GM18526 (cell line): ENCODE results near the gene PVALEF.

Experiments
- POLR2A ChIP-seq: IDR thresholded peaks from 3 replicates; pipeline ENCODE4 v1.6.1; 2011; ENCODE audit not compliant: insufficient read length; ENCODE audit errors: extremely low read depth

Gene PVALEF

DNA sequence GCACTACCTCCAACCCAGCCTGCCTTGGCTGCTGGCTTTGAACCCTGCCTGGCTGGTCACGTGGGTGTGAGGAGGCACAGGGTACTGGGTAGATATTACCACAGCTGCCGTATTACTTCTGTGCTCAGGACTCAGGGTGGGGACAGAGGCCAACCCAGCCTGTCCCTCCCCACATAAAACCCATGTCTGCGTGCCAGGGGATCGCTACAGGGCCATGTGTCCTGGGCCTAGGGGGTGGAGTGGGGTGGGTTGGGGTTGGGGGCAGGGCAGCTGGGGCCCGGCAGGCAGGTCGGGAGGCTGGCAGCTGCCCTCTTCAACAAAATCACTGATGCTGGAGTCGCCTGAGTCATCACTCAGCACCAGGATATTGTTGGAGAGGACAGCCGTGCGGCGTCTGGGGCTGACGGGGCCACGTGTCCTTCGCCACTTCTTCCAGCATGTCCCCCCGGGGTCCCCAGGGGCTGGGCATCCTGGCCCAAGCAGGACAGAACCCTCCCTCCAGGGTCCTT is 39.7 kb upstream of the PVALEF start:
- TF ChIP-seq POLR2A = no peak

DNA sequence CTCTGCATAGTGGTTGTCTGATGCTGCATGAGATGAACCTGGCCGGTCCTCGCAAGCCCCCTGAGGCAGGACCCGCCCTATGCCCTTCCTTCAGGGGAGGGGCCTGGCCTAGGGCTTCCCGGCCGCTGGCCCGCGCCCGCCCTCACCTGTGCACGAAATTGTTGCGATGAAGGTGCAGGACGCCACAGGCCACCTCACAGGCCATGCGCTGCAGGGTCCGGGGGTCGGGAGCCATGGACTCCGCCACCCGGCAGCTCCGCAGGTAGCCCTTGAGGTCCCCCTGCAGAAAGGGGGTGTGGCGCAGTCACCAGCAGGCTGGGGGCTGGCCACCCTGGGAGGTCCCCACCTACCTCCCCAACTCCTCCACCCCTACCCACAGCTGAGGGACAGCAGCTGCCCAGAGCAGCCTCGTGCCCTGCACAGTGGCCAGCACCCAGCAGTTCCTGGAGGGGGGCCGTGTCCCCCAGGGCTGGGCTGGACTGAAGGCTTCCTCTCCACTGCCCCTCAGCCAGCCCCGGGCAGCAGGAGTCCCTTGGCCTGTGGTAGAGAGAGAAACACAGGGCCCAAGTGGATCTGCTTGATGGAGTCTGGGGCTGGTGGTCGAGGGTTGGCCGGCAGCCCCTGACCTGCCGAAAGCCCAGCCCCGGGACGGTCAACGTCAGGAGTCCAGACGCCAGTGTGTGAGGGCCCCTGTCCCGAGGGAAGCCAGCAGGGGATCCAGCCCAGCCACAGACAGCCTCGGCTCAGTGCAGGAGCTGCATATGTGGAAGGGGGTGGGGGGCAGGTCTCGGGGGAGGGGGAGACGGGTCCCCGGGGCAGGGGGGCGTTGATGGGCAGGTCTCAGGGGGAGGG is 38.8 kb upstream of the PVALEF start:
- TF ChIP-seq POLR2A = no peak

DNA sequence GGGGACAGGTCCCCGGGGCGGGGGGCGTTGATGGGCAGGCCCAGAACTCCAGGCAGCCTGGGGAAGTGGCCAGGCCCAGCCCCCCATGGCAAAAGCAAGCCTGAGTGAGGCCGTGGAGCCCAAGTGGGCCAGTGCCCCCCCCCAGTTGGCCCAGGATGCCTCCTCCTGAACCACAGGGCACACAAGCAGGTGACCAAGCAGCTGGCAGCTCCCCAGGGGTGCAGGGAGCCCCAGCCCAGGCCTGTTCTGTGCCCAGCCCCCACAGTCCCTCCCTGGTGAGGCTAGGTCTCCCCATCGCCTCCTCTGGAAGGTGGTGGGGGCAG is 38.2 kb upstream of the PVALEF start:
- TF ChIP-seq POLR2A = no peak

DNA sequence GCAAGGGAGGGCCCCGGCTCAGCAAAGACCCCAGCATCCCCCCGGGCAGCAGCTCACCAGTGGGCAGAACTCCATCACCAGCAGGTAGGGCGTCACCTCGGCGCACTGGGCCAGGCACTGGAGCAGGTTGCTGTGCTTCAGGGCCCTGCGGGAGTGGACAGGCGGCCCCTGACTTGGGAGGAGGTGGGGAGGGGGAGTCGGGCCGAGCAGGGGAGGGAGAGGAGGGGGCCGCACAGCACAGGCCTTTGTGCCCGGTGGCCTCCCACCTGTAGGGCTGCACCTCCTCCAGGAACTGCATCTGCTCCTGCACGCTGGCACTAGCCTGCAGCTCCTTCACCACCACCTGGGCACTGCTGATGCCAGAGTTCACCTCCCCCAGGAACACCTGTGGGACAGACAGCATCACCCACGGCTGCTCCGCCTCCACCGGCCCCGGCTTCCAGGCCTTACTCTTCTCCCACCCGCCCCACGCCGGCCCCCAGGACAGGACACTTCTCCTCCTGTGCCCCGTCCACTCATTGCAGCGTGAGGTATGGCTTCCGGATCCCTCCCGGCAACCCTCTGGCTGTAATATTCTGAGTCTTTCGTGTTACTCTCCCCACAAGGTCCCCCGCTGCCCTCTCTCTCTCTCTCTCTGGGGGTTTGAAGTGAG is 37.7 kb upstream of the PVALEF start:
- TF ChIP-seq POLR2A = no peak

DNA sequence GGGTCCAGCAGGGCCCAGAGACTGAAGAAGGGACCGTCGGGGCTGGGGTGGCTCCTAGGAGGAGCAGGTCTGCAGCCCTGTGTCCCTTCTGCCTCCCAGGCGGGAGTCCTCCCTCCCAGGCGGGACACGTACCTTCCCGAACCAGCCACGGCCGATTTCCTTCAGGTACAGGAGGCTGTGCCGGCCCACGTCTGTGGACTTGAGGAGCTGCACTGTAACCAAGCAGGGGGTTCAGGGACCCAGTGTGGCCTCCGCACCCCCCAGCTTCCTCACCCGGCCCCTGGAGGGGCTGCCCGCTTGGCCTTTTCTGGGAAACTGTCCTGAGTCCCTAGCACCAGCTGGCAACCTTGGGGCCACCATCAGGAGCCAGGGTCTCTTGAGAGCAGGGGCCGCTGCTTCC is 37.0 kb upstream of the PVALEF start:
- TF ChIP-seq POLR2A = no peak

DNA sequence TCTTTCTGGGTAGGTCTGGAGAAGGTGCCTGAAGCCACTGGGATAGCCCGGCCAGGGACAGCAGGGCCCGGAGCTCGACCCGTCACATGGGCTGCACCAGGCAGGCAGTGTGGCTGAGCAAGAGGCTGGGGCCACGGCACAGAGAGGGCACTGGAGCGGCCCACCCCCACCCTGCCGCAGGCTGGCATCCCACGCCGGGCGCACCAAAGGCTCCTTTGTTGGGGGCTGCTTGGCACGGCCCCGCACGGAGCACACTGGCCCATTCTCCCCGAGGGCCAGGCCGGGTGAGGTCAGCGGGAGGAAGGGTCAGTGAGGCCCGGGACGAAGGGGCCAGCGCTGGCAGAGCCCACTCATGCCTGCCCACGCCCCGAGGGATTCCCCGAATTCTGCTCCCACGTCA is 36.5 kb upstream of the PVALEF start:
- TF ChIP-seq POLR2A = no peak

DNA sequence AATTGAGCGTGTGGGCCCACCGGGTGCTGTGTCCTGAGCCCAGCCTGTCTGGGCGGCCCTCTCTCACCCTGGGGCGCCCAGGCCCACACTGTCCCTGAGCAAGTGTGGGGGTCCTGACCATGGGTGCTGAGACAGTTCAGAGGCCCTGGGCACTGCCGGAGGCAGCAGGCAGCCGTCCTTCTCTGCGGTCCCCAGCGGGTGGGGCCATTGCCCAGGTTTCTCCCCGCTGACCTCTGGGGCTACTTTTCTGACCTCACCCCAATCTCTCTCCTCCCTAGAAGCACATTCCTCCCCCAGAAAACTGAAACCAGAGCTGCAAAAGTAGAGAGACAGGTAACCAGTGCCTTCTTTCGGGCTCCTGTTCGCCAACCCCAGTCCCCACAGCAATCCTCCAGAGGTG is 36.0 kb upstream of the PVALEF start:
- no peak for TF ChIP-seq POLR2A

DNA sequence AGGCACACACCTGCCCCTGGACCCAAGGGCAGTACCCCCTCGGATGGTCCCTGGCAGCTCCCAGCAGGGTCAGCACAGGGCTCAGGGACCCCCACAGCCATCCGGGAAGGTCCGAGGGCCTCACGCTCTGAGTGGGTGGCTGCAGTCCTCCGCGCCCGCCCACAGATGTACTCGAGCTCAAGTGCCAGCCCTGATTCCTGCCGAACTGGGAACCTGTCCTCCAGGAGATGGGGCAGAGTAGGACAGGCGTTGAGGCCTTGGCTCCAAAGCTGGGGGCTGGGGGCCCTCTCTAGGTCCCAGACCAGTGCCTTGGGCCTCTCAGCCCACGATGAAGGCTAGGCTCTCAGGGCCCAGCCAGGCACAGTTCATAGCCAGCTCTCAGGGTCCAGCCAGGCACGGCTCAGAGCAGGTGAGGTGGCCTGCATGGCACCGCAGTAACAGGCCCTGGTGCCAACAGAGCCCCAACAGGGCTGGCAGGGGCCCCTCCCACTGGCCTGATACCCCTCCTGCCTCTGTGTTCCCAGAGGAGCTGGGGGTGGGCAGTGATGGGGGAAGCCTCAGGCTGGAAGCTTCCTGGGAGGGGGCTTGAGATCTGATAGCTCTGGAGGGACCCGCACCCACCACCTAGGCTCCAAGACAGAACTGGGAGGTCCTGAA is 35.5 kb upstream of the PVALEF start:
- TF ChIP-seq POLR2A = no peak

DNA sequence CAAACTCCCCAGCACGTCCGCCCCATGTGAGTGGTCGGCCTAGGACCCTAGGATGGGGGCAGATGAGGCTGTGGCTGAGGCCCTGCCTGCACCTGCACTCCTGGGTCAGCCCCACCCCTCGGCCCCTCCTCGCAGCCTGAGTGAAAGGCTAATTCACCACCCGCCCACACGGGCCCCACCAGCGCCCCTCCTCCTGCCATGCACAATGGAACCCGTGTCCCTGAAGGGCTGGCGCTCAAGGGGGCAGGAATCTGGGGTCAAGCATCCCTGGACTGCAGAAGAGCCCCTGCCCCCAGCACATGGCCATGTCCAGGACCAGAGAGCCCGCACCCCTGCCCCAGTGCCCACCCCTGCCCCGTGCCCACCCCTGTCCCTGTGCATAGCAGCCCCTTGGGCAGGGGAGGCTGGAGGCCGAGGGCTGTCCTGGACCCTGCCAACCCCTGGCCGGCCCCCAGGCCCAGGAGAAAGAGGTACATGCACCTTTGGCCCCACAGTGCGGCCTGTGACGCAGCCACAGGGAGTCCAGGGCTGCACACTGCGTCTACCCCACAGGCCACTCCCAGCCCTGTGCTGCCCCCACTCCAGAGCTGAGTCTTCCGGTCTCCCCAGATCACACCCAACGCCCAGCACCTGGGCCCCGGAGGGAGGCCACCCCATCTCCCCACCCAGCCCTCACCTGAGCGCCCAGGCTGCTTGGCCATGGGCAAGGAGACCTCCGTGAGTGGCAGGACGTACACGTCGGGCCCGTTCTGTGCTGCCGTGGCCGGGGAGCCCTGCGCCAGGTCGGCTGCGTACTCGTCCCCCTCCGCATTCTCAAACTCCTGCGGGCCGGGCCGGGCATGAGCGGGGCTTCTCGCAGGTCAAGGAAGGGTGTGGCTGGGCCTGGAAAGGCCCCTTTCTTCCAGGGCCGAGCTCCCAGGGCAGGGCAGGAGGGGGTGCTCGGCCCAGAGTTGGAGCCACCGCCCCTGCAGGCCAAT is 34.6 kb upstream of the PVALEF start:
- TF ChIP-seq POLR2A = no peak

DNA sequence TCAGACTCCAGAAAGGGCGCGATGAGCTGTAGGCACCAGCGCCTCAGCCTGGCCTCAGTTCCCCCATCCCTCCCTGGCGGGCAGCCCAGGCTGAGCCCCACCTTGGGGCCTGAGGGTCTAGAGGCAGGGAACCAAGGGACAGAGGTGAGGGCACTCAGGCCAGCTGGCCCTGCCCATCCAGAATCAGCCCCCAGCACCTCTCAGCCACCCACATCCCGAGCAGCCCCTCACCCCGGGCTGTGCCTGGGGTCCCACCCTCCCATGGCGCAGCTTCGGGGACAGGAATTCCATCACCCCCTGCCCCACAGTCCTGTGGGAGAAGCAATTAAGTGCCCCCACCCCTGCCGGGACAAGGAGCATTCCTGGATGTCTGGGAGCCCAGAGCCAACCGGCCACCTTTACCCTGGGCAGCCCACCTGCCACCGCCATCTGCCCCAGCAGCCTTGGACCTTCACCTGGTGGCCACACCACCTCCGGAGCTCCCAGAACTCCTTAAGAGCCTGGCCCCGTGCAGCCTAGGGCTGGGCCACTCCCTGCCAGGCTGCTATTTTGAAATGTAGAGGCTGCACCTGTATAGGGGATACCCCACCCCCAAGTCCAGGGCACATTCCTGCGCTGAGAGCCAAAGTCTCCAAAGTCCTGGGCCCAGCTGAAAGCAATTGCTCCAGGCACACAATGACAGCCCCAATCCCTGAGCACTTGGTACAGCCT is 33.7 kb upstream of the PVALEF start:
- no peak for TF ChIP-seq POLR2A

DNA sequence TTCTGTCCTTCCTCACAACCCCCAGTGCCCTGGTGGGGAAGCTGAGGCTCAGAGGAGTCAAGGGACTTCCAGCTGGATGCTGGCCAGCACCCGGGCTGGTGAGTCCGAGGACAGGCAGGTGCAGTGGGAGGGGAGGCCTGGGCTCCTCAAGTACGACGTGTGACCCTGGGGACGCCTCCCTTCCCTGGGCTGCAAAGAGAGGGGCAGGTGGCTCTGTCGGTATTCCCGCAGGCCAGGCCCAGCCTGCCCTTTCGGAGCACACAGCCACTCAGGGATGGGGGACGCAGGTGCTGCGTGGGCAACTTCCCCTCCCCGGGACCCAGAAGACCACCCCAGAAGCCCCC is 33.1 kb upstream of the PVALEF start:
- TF ChIP-seq POLR2A = no peak

DNA sequence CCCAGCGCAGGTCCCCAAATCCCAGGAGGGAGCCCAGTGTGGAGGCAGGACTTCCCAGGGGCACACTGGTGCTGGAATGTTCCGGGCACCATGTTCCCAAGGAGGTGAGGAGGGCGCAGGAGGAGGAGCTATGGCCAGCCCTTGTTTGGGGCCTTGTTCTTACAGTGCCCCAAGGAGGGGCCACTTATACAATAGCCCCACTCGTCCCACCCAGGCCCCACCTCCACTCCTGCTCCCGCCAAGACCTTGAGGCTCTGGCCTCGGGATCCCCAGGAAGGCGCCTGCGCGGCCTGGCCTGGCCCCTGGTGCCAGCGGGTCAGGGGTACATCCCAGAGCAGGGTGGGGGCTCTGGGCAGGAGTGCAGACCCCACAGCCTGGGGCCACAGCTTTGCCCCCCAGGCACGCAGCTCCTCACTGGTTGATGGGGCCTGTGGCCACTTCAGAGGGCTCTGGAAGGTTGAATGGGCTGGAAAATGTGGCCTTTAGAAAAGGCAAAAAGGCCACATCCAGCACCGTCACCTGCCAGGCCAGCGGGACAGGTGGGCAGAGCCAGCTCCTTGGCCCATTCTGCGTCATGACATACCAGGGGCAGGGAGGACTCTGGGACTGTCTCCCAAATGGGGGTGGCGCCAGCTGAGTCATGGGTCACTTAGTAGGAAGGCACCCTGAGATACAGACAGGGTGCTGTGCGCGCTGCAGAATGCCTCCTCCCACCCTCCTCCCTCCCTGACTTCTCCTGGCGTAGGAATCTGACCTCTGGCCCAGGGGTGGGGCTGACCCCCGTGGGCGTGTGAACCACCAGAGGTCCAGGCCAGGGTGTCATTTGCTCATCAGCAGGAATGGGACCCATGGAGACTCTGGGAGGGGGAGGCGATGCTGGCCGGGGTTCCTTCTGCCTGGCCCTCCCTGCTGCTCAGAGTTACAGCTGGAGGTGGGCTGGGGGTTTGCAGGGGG is 32.3 kb upstream of the PVALEF start:
- no peak for TF ChIP-seq POLR2A

DNA sequence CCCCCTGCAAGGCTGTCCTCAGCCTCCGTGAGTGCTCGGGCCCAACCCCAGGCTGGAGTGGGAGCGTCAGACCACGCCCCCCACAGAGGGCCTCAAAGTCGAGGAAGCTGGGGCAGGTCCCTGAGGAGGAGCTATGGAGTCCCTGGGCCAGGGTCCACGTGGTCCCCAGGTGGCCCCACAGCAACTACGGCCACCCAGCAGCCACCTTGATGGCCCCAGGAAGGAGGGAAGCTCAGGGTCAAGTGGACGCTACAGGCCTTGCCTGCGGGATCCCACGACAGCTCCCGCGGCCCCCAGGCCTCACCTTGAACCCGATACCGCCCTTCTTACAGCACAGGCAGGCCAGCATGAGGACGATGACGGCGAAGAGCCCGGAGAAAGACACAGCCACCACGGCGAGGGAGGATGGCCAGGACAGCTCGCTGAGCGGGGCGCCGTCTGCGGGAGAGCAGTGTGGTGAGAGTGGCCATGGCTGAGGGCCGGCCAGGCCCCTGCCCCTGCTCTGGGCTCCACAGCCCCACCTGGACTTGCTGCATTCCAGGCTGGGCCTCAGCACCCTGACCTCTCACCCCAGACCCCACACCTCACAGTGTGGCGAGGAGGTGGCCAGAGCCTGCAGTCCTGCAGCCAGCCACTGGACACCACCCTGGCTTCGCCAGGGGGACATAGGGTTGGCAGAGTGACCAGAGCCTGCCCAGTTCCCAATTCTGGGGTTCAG is 31.1 kb upstream of the PVALEF start:
- no peak for TF ChIP-seq POLR2A
